Osteoblast (primary cell): ENCODE measurements around the gene PDLIM1. TPM values are rescaled to one million over a fixed set of nuclear protein-coding genes. Genes with fewer than 3 reads are reported as not detected.

Source experiments
- DNase-seq: peaks from one replicate; pipeline ENCODE4 v3.0.0; 2011; ENCODE audit warnings: low spot score, mixed read lengths; ENCODE audit not compliant: insufficient read length; ENCODE audit errors: missing footprints
- H2AFZ ChIP-seq: 2 replicates; pipeline ENCODE4 v1.6.0; 2011; ENCODE audit warnings: mild to moderate bottlenecking, low read length
- H3K27ac ChIP-seq: 2 replicates; pipeline ENCODE4 v1.5.1; 2011; ENCODE audit warnings: mild to moderate bottlenecking, low read depth, low read length, moderate library complexity
- H3K27me3 ChIP-seq: 2 replicates; pipeline ENCODE4 v1.6.0; 2012; ENCODE audit warnings: mild to moderate bottlenecking, control low read depth, inconsistent platforms, low read length, moderate library complexity; ENCODE audit not compliant: insufficient read depth
- H3K36me3 ChIP-seq: 2 replicates; pipeline ENCODE4 v1.5.1; 2011; ENCODE audit warnings: mild to moderate bottlenecking, low read length, control low read depth, moderate library complexity; ENCODE audit not compliant: insufficient read depth
- H3K4me1 ChIP-seq: 2 replicates; pipeline ENCODE4 v1.5.1; 2011; ENCODE audit warnings: mild to moderate bottlenecking, low read length, control low read depth, moderate library complexity; ENCODE audit not compliant: insufficient read depth
- H3K4me2 ChIP-seq: 2 replicates; pipeline ENCODE4 v1.6.0; 2011; ENCODE audit warnings: mild to moderate bottlenecking, low read length; ENCODE audit not compliant: insufficient read depth
- H3K4me3 ChIP-seq: fragments of 200-600 bp; sonication (generic); 3 replicates; pipeline ENCODE4 v1.5.1; 2012; ENCODE audit warnings: mild to moderate bottlenecking, low read length, inconsistent platforms; ENCODE audit not compliant: insufficient read depth
- H3K79me2 ChIP-seq: 2 replicates; pipeline ENCODE4 v1.6.0; 2012; ENCODE audit warnings: mild to moderate bottlenecking, low read length, control low read depth, inconsistent platforms; ENCODE audit not compliant: insufficient read depth
- H3K9me3 ChIP-seq: 2 replicates; pipeline ENCODE4 v1.5.1; 2011; ENCODE audit warnings: low read depth, low read length, control low read depth
- H4K20me1 ChIP-seq: 2 replicates; pipeline ENCODE4 v1.6.0; 2012; ENCODE audit warnings: mild to moderate bottlenecking, low read length, control low read depth; ENCODE audit not compliant: insufficient read depth
- total RNA-seq: library from RNA; depleted of rRNA; stranded (reverse); fragments of >200 nt; gene quantifications from 2 replicates; pipeline ENCODE4 v1.2.3, GENCODE V29; 2012
- TF ChIP-seq, protein P1 (sequence below): IDR thresholded peaks from 2 replicates; pipeline ENCODE4 v1.5.1; 2011; ENCODE audit warnings: mild to moderate bottlenecking, low read depth, low read length, moderate library complexity; ENCODE audit errors: extremely low read depth

PDLIM1 gene, protein sequence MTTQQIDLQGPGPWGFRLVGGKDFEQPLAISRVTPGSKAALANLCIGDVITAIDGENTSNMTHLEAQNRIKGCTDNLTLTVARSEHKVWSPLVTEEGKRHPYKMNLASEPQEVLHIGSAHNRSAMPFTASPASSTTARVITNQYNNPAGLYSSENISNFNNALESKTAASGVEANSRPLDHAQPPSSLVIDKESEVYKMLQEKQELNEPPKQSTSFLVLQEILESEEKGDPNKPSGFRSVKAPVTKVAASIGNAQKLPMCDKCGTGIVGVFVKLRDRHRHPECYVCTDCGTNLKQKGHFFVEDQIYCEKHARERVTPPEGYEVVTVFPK
- total RNA-seq = 25.0 and 26.1 TPM in 2 replicates

DNA sequence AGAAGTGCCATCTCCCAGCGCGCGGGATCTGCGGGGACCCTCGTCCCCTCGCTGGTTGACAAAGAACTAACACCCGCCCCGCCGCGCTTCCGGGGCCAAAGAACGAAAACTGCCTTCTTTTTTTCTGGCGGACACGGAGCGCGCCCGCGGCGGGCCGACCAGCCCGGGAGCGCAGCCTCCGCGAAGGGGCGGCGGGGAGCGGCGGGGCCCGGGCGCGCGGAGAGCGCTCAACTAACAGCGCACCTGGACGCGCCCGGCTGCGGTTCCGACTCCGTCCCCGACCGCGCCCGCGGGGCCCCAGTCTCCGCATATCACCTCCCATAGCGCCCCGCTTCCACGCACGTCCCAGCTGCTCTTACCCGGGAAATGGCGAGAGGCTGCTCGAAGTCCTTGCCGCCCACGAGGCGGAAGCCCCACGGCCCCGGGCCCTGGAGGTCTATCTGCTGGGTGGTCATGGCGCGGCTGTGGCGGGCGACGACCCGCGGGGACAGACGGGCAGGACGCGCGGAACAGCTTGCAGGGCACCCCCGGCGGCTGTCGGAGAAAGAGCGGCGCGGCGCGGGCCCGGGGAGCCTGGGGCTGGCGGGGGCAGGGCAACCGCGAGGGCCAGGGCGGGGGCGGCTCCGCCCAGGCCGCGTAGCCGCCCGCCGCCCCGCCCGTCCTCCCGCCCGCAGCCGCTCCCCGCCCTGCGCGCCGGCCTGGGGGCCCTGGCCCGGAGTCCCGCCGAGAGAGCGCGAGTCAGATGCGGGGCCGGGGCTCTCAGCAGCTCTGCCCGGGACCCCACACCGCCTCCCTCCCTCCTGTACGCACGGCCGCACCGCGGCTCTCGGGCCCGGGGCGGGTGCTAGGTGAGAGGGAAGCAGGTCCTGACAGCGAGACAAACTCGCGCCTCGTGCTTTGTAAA, at the start of gene PDLIM1:
Gene PDLIM1, minus strand, starts transcription at position 543 of the 904 bp plus-strand sequence. Its CDS starts 88 bp downstream, at position 455.
- DNase-seq = peak; percentile 97
- peak within 1 kb of the TSS; percentile 85 for H3K4me3 ChIP-seq
- no peaks in the 10 kb centered on the region for H3K36me3 ChIP-seq
- peaks cover 33% of the 10 kb centered on the region for H3K79me2 ChIP-seq
- H2AFZ ChIP-seq = peak within 1 kb of the TSS; percentile 83
- peak within 1 kb of the TSS; percentile 80 for H3K4me2 ChIP-seq
- H3K4me1 ChIP-seq = peaks cover 32% of the 10 kb centered on the region
- H3K27me3 ChIP-seq = no peaks in the 10 kb centered on the region
- TF ChIP-seq, protein P1, sequence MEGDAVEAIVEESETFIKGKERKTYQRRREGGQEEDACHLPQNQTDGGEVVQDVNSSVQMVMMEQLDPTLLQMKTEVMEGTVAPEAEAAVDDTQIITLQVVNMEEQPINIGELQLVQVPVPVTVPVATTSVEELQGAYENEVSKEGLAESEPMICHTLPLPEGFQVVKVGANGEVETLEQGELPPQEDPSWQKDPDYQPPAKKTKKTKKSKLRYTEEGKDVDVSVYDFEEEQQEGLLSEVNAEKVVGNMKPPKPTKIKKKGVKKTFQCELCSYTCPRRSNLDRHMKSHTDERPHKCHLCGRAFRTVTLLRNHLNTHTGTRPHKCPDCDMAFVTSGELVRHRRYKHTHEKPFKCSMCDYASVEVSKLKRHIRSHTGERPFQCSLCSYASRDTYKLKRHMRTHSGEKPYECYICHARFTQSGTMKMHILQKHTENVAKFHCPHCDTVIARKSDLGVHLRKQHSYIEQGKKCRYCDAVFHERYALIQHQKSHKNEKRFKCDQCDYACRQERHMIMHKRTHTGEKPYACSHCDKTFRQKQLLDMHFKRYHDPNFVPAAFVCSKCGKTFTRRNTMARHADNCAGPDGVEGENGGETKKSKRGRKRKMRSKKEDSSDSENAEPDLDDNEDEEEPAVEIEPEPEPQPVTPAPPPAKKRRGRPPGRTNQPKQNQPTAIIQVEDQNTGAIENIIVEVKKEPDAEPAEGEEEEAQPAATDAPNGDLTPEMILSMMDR = no peak
- H3K9me3 ChIP-seq = no peaks in the 10 kb centered on the region
- no peaks in the 10 kb centered on the region for H4K20me1 ChIP-seq
- peak within 1 kb of the TSS; percentile 56 for H3K27ac ChIP-seq

DNA sequence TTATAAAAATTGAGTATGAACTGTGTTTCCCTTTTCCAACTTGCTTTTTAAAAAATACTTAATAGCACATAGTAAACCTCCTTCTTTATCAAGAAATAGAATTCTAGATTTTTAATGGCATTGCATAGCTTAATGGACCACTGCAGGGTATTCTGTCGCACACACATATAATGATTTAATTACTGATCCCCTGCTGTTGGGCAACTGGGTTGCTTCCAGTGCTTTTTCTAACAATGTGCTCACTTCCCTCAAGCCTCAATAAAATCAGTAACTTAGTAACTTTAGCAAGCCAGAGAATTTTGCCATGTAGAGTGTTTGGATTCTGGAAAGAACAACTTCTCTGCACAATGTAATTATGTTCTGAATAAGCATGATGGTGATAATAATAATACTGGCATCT, 49.1 kb upstream of the PDLIM1 start:
- H3K27ac ChIP-seq = no peak overlapping the region
- H3K4me1 ChIP-seq = peaks cover 5% of the 10 kb centered on the region
- no peak overlapping the region for H2AFZ ChIP-seq
- no peaks in the 10 kb centered on the region for H3K27me3 ChIP-seq
- H3K9me3 ChIP-seq = no peaks in the 10 kb centered on the region
- H3K36me3 ChIP-seq = no peaks in the 10 kb centered on the region
- no peak for DNase-seq
- H3K4me2 ChIP-seq = no peak overlapping the region
- H4K20me1 ChIP-seq = no peaks in the 10 kb centered on the region
- H3K4me3 ChIP-seq = no peak overlapping the region
- TF ChIP-seq, protein P1 = no peak
- H3K79me2 ChIP-seq = no peaks in the 10 kb centered on the region

DNA sequence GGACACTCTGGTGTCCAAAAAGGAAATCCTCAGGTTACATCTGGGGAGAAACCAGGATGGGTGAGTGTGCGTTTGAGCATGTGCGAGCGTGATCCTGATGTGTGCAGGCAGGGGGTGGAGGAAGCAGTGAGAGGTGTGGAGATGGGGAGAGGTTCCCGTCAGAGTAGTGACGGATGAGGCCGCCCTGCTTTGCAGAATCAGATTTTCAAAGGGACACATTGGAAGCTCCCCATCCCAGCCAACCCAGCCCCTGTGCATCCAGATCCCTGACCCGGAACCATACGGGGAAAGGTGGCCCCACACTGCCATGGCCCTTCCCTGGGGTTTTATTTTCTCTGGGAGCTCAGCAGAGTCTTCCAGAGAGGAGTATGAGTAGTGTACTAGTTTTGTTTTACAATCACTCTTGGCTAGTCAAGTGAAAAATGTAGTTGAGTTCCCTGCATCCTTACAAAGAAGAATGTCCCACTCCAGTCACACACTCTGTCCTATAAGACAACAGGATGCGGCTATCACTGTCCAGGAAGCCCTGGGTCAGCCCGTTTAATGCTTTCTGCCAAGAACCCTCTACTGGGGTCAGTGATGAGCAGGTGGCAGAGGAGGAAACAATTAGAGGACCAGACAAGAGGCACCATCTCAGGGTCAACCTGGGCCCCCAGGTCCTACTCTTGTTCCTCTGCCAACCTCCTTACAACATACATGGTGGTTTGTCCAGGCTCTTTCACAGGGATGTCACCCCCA, 46.8 kb upstream of the PDLIM1 start:
- no peak overlapping the region for H3K4me2 ChIP-seq
- TF ChIP-seq, protein P1 = no peak
- H3K36me3 ChIP-seq = no peaks in the 10 kb centered on the region
- no peak overlapping the region for H3K27ac ChIP-seq
- H3K27me3 ChIP-seq = no peaks in the 10 kb centered on the region
- H3K79me2 ChIP-seq = no peaks in the 10 kb centered on the region
- no peaks in the 10 kb centered on the region for H3K9me3 ChIP-seq
- H2AFZ ChIP-seq = no peak overlapping the region
- H3K4me1 ChIP-seq = peaks cover 18% of the 10 kb centered on the region
- no peak for DNase-seq
- no peaks in the 10 kb centered on the region for H4K20me1 ChIP-seq
- H3K4me3 ChIP-seq = no peak overlapping the region
